Hippocampal formation (tissue), 2 donors: Measurements from ENCODE around the gene SMAD6.

ENCODE experiments used
- DNase-seq, 2 donors: peaks; one replicate each; lab custom pipeline; 2025; lab: John Stamatoyannopoulos, UW

Gene SMAD6

DNA sequence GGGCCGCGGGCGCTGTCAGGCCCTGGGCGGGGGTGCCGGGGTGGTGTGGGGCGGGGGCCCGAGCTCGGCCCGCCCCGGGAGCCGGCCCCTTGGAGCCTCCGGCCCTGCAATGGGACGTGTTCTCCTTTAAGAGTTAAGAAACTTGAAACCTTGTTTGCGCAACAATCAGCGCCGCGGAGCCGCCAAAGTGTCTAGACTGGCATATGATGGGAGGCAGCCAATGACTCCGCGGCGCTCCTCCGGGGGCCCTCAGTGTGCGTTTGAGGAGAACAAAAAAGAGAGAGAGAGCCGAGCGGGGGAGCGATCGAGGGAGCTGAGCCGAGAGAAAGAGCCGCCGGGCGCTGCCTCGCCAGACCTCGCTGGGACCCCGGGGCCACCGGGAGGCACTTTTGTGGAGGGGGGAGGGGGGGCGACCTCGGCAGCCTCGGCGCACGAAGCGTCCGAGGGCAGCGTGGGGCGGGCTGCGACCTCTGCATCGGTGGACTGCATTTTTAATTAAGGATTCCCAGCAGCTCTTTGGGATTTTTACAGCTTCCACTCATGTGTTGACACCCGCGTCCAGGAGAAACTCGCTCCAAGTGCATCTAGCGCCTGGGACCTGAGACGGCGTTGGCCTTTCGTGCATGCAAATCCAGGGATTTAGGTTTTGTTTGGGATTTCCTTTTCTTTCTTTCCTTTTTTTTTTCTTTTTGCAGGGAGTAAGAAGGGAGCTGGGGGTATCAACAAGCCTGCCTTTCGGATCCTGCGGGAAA, at the start of gene SMAD6:
Gene SMAD6 (plus strand): TSS at position 202 of the 752 bp plus-strand sequence. CDS start 1,023 bp downstream, outside the sequence.
- peak; percentile 60 to 69 for DNase-seq

DNA sequence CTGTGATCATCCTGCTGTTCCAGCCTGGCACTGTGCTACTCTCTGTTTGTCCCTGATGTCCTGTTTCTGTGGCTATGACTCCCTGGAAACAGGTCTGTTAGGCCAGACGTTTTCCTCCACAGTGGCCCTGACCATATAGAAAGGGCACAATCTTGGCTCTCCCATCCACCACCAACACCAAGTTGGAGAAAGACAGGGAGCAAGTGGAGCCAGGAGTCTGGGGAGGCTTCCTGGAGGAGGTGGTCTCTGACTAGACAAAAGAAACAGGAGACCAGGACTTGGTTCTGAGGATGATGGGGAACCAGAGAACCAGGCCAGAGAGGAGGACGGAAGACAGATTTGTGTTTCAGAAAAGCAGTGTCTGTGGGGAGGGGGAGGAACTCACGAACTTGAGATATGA, 49.2 kb upstream of the SMAD6 start:
- no peak for DNase-seq

DNA sequence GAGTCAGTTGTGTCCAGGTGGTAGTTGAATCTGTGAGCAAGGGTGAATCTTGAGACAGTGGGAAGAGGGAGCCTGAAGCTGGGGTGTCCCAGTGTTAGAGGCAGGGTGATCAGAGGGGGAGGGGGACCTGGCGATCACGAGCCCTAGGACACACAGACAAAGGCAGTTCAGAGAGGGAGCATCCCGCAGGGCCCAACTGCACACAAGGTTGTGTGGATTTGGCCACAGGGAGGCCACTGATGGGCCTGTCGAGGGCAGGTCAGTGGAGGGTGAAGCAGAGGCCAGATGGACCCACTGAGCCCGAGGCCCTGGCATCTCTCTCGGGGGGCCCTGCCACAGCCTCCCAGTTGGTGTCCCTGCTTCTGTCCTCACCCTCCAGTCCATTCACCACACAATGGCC, 48.6 kb upstream of the SMAD6 start:
- DNase-seq = no peak

DNA sequence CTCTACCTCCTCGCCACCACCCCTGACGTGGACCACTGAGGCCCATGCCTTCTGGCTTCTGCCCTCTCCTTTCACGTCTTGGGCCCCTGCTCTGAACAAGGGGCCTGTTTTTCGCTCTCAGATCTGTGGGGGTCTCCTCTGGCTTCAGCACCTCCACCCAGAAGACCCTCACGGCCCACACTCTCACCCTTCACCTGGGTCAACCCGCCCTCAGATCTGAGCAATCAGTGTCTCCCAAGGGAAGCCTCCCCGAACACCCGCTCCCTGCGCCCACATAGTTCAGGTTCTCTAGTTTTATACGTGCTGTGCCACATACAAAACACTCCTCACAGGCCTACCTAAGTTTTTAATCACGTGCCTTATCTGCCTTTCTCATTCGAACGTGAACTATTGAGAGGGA, 48.2 kb upstream of the SMAD6 start:
- no peak for DNase-seq

DNA sequence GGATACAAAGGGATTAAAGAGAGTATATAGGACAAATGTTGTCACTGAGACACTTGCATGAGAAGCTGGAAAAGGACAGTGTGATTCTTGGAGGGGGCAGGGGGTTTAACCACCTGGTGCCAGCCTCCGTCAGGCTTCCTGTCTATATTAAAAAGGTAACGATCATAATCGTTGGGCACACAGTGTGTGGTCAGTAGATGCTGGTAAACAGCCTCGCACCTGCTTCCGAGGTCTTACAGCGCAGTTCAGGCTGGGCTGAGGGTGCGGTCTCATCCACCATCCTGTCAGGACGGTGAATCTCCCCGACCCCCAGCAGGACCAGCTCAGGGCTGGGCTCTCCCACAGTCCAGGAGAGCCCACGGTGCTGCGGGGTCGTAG, 47.7 kb upstream of the SMAD6 start:
- DNase-seq = no peak

DNA sequence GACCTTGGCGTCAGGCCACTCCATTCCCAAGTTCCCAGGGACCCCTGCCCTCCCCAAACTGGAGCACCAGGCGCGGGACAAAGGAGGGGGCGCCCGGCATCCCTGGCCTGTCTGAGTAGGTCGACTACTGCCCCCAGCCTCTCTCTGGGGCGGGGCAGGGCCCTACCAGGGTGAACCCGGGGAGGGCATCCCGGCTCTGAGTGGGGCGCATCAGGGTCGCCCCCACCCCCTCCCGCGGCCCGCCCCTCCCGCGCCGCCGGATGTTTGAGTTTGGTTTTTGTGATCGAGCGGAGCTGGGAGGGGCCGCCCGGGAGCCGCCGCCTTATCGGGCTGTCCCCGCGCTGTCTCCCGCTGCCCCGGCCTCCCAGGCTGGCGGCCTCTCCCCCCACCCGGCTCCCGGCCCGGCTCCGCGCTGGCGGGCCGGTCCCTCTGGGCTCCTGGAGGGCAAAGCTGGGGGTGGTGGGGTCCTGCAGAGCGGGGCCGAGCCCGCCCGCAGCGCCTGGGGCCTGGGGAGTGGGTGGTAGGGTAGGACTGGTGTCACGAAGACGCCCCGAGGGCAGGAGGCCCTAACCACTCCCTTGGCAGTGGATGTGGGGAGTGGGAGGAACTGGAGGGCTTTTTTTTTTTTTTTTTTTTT, 47.2 kb upstream of the SMAD6 start:
- no peak for DNase-seq

DNA sequence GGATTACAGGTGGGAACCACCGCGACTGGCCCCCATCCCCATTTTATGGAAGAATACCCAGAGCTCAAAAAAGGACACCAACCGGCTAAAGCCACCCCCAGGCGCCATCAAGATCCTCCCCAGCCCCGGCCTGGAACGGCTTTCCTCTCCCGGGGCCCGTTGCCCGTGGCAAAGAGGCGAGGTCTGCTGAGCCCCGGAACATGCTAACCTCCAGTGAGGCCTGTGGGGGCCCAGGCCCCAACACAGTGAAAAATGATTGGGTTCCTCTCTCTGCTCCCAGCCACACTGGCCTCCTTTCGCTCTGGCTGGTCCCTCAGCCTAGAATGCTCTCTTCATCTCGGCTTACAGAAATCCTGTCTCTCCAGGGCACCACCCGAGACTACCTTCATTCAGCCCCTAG, 46.5 kb upstream of the SMAD6 start:
- no peak for DNase-seq

DNA sequence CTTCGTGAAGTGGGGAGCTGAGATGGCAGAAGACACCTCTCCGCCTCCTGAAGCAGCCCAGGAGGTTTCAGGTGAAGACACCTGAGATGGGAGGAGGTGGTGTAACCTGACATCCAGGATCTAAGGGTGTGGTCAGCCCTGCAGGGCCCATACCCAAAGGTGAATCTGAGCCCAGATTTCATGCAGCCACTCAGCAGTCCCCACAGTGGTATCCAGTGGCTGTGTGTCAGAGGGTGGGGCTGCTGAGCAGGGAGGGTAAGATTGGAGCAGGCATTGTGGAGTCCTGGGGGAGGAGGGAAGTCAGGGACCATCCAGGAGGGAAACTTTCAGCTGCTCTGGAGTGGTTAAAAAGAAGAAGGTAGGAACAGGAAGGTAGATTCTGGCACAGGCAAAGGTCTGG, 46.0 kb upstream of the SMAD6 start:
- DNase-seq = no peak

DNA sequence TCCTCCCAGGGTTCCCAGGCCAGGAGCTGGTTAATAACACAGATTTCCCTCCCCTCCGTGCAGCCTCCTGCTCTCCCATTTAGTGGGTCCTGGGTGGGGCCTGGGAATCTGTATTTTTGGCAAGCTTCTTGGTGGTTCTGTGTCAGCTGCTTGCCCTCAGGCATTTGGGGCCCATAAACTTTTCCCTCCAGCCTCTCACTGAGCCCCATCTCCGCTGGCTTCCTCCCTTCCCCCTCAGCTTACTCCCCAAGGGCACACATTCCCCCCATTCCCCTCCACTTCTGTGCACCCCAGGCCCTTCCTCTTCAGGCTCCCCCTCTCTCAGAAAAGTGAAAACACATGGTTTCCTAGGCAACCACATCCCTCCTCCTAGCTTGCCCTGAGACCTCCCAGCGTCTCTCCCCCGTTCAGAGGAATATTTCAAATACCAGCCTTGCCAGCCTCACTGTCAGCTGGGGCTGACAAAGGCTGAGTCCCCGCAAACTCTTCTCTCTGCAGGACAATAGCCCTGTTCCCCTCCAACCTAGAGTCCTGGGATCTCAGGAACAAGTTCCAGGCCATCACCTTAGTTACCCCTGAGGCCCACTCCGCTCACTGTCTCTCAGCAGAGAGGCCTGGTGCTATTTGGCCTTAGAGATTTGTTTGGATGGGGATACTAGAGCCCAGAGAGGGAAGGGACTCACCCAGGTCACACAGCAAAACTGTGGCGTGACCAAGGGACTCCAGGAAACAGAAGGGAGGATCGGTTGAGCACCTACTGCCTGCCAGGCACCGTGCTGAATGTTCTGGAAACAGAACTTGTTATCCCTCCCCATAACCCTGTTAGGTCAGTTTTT, 44.6 kb upstream of the SMAD6 start:
- DNase-seq = no peak

DNA sequence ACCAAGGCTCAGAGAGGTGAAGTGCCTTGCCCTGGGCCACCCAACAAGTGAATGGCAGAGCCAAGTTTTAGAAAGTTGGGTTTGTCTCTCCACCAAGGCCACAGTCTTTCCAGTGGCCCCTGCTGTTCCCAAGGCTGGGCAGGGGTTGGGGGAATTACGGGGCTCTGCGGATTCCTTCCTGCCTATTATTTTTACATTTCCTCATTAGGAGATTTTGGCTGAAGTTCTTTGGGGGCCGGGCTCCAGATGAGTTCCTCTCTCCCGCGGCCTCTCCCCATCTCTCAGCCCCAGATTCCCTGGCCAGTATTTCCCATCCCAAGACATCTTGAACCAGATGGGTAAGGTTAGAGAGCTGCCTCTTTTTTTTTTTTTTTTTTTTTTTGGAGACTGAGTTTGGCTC, 44.0 kb upstream of the SMAD6 start:
- DNase-seq = no peak

DNA sequence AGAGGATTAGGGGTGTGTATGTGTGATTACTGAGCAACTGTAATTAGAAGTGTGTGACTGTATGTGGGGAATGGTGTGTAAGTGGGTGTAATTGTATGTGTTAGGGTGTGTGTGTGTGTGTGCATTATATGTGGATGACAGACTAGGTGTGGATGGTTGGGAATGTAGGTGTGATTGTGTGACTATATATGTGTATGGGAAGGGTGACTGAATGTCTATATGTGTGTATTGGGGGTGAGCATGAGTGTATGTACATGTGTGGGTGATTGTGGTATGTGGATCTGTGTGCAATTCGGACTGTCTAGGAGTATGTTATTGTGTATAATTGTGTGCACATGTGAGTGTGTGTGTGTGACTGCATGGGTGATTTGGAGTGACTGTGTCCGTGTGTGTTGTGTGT, 43.2 kb upstream of the SMAD6 start:
- DNase-seq = no peak

DNA sequence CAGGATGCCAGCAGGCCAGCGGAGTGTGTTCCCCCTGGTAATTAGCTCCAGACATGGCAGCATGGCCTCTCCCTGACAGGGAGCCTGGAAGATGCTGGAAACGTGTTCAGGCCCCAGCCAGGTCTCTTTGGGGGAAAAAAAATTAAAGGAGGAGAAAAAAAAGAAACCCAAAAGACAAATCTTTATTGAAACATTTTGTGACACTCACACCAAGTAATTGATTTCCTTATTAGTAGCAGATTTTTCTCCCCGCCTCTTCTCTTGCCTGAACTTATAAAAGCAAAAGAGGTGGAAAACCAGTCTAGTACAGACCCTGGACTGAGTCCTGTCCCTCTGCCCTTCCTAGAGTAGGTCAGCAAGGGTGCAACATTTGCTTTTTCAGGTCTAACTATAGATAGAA, 42.7 kb upstream of the SMAD6 start:
- no peak for DNase-seq

DNA sequence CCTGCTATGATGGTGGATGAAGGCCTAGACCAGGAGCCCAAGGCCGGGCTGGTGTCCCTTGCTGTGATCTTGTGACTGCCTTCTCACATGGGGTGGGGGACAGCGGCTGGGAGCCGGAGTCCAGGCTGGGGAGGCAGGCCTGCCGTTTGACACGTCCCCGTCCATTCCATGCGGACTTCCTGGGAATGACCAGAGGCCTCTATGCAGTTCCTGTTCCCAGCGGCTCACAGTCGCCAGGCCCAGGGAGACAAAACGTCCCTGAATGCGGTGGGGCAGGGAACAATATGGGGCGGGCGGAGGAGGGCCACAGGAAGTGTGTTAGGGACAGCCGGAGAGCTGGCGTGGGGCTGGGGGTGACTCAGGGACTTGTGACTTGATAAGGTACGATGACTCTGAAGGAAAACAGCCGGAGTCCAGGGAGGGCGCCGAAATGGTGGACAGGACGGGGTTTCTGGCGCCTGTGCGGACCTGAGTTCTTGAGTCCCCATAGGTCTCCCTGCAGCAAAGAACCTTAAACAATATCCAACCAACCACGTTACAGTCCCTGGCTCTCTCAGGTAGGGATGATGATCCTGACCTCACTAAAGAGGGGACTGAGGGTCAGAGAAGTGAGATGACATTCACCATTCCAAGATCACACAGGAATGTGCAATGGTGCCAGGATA, 40.5 kb upstream of the SMAD6 start:
- DNase-seq = no peak

DNA sequence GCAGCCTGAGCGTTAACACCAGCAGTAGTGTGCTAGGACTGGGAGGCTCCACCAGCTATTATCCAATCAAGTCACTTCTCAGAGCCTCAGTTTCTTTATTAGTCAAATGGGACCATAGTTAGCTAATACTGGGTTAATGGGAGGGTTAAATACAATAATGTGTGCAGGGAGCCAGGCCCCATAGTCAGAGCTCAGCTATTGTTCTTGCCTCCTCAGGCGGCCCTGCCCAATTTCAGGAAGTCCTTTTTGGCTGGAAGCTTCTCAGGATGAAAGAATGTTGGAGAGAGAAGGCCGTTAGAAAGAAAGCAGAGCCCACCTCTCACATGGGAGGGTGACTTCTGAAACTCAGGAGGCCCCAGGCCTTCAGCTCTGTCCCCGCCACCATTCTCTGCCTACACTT, 39.5 kb upstream of the SMAD6 start:
- no peak for DNase-seq

DNA sequence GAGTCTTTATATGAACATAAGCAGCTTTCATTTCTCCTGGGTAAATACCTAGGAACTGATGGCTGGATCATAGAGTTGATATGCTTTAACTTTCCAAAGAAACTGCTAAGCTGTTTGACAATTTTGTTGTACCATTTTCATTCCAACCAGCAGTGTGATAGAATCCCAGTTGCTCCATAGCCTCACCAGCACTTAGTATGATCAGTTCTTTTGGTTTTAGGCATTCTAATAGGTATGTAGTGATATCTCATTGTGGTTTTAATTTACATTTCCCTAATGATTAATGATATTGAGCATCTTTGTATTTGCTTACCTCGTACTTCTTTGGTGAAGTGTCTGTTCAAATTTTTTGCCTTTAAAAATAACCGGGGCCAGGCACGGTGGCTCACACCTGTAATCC, 38.4 kb upstream of the SMAD6 start:
- no peak for DNase-seq

DNA sequence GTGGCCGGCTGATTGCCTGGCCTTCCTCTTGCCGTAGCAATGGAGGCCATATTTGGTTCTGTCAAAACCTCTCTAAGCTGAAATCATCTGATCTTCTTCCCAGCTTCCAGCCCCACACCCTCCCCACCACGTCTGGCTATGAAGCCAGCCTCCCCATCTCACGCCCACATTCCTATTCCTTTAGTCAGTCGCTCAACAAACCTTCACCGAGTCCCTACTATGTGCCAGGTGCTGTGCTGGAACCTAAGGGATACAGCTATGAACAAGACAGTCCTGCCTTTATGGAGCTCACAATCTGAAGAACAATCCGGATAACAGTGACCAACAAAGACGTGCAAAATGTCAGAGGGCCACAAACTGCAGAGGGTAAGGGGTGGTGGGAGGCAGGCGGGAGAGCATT, 31.9 kb upstream of the SMAD6 start:
- no peak for DNase-seq

DNA sequence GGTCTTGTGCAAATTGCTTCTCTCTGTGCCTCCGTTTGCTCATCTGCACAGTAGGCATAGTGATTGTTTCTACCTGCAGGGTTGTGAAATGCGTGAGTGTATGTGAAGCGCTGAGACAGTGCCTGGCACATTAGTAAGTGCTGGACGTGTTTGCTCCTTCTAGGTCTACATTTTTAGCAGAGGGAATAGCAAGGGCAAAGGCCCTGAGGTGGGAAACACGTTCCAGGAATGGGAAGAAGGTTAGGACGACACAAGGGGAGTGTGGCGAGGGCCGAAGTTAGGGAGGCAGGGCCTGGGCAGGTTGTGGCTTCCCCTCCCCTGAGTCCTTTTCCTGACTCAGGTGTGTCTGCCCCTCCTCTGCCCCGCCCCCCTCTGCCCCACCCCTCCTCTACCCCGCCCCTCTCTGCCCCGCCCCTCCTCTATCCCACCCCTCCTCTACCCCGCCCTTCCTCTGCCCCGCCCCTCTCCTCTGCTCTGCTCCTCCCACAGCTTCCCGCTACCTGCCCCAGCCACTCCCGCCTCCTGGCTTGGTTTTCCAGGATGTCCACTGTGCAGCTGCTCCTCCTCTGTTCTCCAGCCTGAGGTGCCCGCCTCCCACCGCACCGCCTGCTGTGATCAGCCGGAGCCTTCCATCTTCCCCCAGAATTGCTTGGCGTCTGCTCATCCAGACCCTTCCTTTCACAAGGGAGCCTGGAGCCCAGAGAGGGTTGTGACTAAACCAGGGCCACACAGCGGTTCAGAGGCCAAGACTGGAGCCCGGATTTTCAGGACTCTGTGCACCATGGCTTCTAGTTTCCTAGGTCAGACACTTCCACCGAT, 31.1 kb upstream of the SMAD6 start:
- no peak for DNase-seq

DNA sequence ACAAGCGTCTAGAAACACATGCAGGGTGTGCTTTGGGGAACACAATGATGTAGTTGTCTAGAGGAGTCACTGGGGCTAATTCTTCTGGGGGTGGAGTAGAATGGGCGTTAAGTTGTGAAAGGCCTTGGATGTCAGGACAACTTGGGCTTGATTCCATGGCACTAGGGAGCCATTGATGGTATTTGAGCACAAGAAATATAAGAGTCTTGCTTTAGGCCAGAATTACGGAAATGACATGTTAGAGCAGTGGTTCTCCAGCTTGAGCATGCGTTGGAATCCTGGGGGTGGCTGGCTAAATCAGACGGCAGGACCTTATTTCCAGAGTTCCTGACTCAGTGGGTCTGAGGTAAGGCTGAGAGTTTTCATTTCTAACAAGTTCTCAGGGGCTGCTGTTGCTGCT, 29.2 kb upstream of the SMAD6 start:
- DNase-seq = no peak

DNA sequence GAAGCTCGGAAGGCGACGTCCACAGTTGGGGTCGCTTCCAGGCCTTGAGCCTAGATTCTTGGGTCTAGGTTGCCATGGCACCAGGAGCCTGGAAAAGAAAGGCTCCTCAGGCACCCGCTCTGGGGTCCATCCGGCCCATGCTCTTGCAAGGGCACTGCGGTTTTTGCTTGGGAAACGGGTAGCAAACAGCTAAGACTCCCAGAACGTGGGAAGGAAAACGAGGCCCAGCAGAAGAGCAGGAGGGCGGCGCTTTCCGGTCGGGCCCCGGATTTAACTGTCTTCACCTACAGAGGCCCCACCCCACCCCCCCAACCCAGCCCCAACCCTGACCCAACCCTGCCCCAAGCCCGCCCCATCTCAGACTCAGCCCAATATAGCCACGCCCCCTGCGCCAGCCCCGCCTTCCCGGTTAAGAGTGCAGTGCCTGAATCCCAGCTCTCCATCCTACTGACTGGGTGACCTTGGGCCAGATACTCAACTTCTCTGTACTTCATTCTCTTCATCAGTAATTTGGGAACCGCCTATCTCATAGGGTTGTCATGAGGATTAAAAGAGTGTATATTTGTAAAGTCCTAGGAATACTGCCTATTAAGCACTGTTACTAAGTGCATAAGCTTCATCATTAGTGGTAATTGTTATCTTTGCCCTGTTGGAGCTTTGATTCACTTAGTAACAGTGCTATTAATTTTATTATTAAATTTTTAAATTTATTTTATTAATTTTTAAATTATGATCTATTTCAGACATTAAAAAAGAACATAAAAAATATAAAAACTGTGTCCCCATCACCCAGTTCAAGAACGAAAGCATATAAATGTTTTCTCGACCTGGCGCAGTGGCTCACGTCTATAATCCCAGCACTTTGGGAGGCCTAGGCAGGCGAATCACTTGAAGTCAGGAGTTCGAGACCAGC, 28.4 kb upstream of the SMAD6 start:
- DNase-seq = no peak

DNA sequence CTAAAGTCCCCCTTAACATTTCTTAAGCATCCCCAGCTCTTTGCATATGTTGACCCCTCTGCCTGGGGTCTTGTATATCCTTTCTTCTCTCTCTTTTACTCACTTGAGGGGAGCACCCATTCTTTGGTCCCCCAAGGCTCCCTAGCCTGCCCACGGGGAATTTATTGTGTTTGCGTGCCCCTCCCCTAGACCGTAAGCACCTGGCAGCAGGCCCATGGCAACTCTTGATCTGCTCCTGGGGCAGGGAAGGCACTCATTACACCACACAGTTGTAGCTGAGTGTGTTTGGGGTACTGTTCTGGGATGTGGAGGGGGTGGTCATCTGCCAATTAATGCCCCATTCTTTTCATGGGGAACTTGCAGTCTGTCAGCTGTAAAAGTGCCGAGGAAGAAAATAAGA, 27.3 kb upstream of the SMAD6 start:
- DNase-seq = no peak

DNA sequence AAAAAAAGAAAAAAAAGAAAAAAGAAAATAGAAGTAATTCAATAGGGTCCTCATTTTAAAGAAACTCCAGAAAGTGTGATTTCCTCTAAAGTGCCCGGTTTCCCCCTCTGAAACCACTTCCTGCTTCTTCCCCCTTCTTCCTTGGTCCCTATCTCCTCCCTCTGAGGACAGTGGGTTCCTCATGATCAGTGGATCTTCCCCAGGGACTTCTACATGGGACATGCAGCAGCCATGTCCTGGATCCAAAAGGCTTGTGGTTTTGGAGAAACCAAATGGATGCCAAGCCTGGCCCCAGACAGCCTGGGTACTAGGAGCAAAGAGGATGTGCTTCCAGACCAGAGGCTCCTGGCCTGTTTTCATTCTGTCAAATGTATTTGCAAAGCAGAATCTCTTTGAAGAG, 26.6 kb upstream of the SMAD6 start:
- no peak for DNase-seq
